ENCODE results near the gene BLOC1S5.

DNA sequence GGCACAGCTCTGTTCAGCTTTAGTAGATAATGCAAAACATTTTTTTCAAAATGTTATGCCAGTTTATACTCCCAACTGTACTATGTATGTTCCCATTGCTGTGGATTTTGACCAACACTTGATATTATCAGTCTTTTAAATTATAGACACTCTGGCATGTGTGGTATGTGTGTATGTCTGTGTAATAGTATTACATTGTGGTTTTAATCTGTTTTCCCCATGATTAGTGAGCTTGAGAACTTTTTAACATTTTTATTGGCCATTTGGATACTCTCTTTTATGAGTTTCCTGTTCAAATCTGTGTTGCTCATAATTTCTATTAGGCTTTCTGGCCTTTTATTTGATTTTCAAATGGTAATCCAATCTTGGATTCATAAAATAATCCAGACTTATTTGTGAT lies 84.4 kb downstream of the BLOC1S5 start:
- no peak for TF ChIP-seq EZH2 (IDR thresholded peaks at IDR 0.05; ENCODE audit: low read length)
- TF ChIP-seq, protein P1, sequence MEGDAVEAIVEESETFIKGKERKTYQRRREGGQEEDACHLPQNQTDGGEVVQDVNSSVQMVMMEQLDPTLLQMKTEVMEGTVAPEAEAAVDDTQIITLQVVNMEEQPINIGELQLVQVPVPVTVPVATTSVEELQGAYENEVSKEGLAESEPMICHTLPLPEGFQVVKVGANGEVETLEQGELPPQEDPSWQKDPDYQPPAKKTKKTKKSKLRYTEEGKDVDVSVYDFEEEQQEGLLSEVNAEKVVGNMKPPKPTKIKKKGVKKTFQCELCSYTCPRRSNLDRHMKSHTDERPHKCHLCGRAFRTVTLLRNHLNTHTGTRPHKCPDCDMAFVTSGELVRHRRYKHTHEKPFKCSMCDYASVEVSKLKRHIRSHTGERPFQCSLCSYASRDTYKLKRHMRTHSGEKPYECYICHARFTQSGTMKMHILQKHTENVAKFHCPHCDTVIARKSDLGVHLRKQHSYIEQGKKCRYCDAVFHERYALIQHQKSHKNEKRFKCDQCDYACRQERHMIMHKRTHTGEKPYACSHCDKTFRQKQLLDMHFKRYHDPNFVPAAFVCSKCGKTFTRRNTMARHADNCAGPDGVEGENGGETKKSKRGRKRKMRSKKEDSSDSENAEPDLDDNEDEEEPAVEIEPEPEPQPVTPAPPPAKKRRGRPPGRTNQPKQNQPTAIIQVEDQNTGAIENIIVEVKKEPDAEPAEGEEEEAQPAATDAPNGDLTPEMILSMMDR (optimal IDR thresholded peaks at IDR 0.05 in 1 of 3, IDR thresholded peaks at IDR 0.05 in 1 of 3, conservative IDR thresholded peaks at IDR 0.05 in 1 of 3; ENCODE audit: extremely low read depth in 1 of 3, insufficient read depth in 2 of 3, low read length in 3 of 3), result no peak
